Esophagus squamous epithelium (tissue), 5 donors: ENCODE data around the gene YES1. TPM values are rescaled to one million over a fixed set of nuclear protein-coding genes. Genes with fewer than 3 reads are reported as not detected.

Experiments
- DNase-seq: peaks from one replicate; lab custom pipeline; 2025; lab: John Stamatoyannopoulos, UW
- H3K27ac ChIP-seq, 4 donors: fragments of 200-600 bp; sonication (generic); one replicate each; pipeline ENCODE4 v1.5.1; 2016 to 2019; ENCODE audit warnings: mild to moderate bottlenecking in 1 of 4
- H3K27me3 ChIP-seq, 4 donors: fragments of 200-600 bp; sonication (generic); 1 replicate in 3 of 4; 2 replicates in 1 of 4; pipeline versions ENCODE4 v1.5.1 to v1.6.0; 2017 to 2021; ENCODE audit warnings: antibody characterized with exemption in 1 of 4
- H3K36me3 ChIP-seq, 3 donors: fragments of 200-600 bp; sonication (generic); one replicate each; pipeline ENCODE4 v1.5.1; 2016 to 2019
- H3K4me1 ChIP-seq, 3 donors: fragments of 200-600 bp; sonication (generic); one replicate each; pipeline ENCODE4 v1.5.1; 2017 to 2019
- H3K4me3 ChIP-seq, 4 donors: fragments of 200-600 bp; sonication (generic); 1 replicate in 3 of 4; 2 replicates in 1 of 4; pipeline ENCODE4 v1.5.1; 2016 to 2019; ENCODE audit warnings: mild to moderate bottlenecking in 2 of 4, moderate library complexity in 1 of 4
- H3K9me3 ChIP-seq, 3 donors: fragments of 200-600 bp; sonication (generic); one replicate each; pipeline ENCODE4 v1.5.1; 2016 to 2019
- POLR2A ChIP-seq, 4 donors: fragments of 450-650 bp; IDR thresholded peaks; one replicate each; pipeline ENCODE4 v1.6.1; 2017; ENCODE audit warnings: antibody characterized with exemption in 4 of 4, mild to moderate bottlenecking in 4 of 4, moderate library complexity in 3 of 4
- WGBS, 2 donors: methylation state at CpG; one replicate each; pipeline ENCODE4 v1.1.5; 2018; 5-methylcytosine and 5-hydroxymethylcytosine counted together
- intact Hi-C: fragments of 100-400 bp; cut with DNase I; formaldehyde crosslinking; loops from one replicate; pipeline ENCODE4 v1.15.0; 2022
- small RNA-seq, 4 donors: library from RNA; depleted of rRNA; stranded (forward); fragments of <200 nt; gene quantifications; one replicate each; pipeline ENCODE3, GENCODE V24; 2016
- total RNA-seq, 4 donors: library from RNA; depleted of rRNA; stranded (reverse); fragments of >200 nt; gene quantifications; one replicate each; pipeline ENCODE4 v1.1.0, GENCODE V29; 2016
- TF ChIP-seq, protein P1 (sequence below), 6 experiments: fragments of 450-650 bp in 4 of 6; fragments of 200-600 bp in 2 of 6; sonication (generic) in 2 of 6; IDR thresholded peaks; one replicate each; pipeline ENCODE4 v1.5.1; 2016 to 2019; ENCODE audit warnings: antibody characterized with exemption in 6 of 6, mild to moderate bottlenecking in 4 of 6, moderate library complexity in 4 of 6
- donor health status: DM: yes; HTN: yes; CAD: no.

The YES1 gene
- total RNA-seq, 4 donors from 2014 or later, result 105 to 143 (median 125) TPM

DNA sequence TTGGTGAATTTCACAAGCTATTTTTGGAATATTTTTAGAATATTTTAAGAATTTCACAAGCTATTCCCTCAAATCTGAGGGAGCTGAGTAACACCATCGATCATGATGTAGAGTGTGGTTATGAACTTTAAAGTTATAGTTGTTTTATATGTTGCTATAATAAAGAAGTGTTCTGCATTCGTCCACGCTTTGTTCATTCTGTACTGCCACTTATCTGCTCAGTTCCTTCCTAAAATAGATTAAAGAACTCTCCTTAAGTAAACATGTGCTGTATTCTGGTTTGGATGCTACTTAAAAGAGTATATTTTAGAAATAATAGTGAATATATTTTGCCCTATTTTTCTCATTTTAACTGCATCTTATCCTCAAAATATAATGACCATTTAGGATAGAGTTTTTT is 138.7 kb downstream of the YES1 start:
- H3K9me3 ChIP-seq, result no peaks in the 10 kb centered on the region
- no peak overlapping the region for H3K4me3 ChIP-seq
- TF ChIP-seq POLR2A (IDR thresholded peaks at IDR 0.05), result no peak
- TF ChIP-seq, protein P1, sequence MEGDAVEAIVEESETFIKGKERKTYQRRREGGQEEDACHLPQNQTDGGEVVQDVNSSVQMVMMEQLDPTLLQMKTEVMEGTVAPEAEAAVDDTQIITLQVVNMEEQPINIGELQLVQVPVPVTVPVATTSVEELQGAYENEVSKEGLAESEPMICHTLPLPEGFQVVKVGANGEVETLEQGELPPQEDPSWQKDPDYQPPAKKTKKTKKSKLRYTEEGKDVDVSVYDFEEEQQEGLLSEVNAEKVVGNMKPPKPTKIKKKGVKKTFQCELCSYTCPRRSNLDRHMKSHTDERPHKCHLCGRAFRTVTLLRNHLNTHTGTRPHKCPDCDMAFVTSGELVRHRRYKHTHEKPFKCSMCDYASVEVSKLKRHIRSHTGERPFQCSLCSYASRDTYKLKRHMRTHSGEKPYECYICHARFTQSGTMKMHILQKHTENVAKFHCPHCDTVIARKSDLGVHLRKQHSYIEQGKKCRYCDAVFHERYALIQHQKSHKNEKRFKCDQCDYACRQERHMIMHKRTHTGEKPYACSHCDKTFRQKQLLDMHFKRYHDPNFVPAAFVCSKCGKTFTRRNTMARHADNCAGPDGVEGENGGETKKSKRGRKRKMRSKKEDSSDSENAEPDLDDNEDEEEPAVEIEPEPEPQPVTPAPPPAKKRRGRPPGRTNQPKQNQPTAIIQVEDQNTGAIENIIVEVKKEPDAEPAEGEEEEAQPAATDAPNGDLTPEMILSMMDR (IDR thresholded peaks at IDR 0.05), result no peak
- no peak overlapping the region for H3K27ac ChIP-seq
- no peaks in the 10 kb centered on the region for H3K4me1 ChIP-seq
- H3K27me3 ChIP-seq, result no peaks in the 10 kb centered on the region
- intact Hi-C loops, result no loop called here
- H3K36me3 ChIP-seq, result peaks cover 0 to 97% (median 9%) of the 10 kb centered on the region in 3 donors
- no peak for DNase-seq
- 72 to 84% methylated on average over 3 of the region's 3 CpGs for WGBS, 2 donors

Small RNA genes lying within 50 kb of the gene (small RNA-seq; reads per million reads assigned to genes)
- 0 reads per million in 4 donors for gene BOLA2P1
- 0 reads per million in 4 donors for gene RNU1-109P

Other genes starting within 250 kb of the YES1 start
- gene CETN1, start 231.9 kb downstream of the YES1 start, total RNA-seq, result not detected
- 1 to 10 TPM in 1 of 4 donors, not detected in 3; 2.3 TPM for gene CLUL1, start 215.3 kb downstream of the YES1 start, total RNA-seq
- gene TYMS, start 154.6 kb downstream of the YES1 start, total RNA-seq, result 10 to 100 TPM in 3 of 4 donors, 1 to 10 TPM in 1; 6.7 to 29.6 (median 21.3) TPM
- 10 to 100 TPM; 31.7 to 63.7 (median 47.1) TPM for gene ENOSF1, start 99.6 kb downstream of the YES1 start, total RNA-seq
- 1 to 10 TPM in 1 of 4 donors, under 1 TPM in 1, not detected in 2; 0.29 to 2.7 TPM for gene ADCYAP1, start 92.6 kb upstream of the YES1 start, total RNA-seq